ENCODE data around the gene PCMTD2. TPM values are rescaled to one million over a fixed set of nuclear protein-coding genes. Genes with fewer than 3 reads are reported as not detected.

Gene PCMTD2
- polyA plus RNA-seq, 1 of the 3 experiments (the other 2 are of a cell fraction): 50.7 TPM

DNA sequence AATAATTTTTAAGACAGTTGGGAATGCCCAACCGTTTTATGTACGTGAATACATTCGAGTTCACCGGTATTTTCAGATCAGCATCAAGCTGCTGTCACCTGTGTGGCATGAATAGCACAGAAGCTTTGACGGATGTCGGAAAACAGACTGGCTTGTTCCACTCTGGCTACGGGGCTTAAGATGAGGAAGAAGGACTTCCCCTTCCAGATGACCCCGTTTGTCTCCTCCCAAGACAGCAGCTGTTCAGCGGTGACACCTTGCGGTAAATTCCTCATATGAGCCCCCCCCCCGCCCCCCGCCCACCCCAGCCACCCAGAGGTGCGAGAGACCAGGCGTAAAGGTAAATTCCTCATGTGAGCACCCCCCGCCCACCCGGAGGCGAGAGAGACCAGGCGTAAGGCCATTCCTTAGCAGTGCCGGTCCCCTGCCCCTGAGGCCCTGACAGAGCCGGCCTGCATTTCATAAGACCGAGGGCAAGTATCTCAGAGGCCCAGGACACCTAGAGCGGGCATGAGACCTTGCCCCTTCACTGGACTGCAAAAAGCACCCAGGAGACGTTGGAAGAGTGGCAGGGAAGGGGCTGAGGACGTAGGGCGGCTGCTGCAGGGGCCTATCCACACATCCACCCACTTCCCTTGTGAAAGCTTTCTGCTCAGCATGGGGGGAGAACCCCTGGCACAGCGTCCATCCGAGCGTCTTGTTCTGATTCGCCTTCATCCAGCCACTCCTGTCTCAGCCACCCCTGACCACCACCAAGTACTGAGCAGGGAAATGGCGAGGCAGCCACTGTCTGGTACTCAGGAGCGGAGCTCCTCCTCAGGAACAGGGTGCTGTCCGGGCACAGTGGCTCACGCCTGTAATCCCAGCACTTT is 7.3 kb upstream of the PCMTD2 start (continued):
- TF ChIP-seq, protein P1, sequence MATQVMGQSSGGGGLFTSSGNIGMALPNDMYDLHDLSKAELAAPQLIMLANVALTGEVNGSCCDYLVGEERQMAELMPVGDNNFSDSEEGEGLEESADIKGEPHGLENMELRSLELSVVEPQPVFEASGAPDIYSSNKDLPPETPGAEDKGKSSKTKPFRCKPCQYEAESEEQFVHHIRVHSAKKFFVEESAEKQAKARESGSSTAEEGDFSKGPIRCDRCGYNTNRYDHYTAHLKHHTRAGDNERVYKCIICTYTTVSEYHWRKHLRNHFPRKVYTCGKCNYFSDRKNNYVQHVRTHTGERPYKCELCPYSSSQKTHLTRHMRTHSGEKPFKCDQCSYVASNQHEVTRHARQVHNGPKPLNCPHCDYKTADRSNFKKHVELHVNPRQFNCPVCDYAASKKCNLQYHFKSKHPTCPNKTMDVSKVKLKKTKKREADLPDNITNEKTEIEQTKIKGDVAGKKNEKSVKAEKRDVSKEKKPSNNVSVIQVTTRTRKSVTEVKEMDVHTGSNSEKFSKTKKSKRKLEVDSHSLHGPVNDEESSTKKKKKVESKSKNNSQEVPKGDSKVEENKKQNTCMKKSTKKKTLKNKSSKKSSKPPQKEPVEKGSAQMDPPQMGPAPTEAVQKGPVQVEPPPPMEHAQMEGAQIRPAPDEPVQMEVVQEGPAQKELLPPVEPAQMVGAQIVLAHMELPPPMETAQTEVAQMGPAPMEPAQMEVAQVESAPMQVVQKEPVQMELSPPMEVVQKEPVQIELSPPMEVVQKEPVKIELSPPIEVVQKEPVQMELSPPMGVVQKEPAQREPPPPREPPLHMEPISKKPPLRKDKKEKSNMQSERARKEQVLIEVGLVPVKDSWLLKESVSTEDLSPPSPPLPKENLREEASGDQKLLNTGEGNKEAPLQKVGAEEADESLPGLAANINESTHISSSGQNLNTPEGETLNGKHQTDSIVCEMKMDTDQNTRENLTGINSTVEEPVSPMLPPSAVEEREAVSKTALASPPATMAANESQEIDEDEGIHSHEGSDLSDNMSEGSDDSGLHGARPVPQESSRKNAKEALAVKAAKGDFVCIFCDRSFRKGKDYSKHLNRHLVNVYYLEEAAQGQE (IDR thresholded peaks at IDR 0.05; ENCODE audit: low read depth, low read length): no peak
- TF ChIP-seq TAF1 (IDR thresholded peaks at IDR 0.05; ENCODE audit: borderline replicate concordance, low read depth, low read length) (no peak), JUND (IDR thresholded peaks at IDR 0.05) (no peak), SMC3 (IDR thresholded peaks at IDR 0.05; ENCODE audit: low read depth, low read length) (no peak), RAD21 (IDR thresholded peaks at IDR 0.05; ENCODE audit: low read length) (no peak), RXRA (IDR thresholded peaks at IDR 0.05; ENCODE audit: borderline replicate concordance, low read depth) (no peak)
- TF ChIP-seq, protein P2, sequence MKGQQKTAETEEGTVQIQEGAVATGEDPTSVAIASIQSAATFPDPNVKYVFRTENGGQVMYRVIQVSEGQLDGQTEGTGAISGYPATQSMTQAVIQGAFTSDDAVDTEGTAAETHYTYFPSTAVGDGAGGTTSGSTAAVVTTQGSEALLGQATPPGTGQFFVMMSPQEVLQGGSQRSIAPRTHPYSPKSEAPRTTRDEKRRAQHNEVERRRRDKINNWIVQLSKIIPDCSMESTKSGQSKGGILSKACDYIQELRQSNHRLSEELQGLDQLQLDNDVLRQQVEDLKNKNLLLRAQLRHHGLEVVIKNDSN (IDR thresholded peaks at IDR 0.05; ENCODE audit: borderline replicate concordance, low read depth): no peak

DNA sequence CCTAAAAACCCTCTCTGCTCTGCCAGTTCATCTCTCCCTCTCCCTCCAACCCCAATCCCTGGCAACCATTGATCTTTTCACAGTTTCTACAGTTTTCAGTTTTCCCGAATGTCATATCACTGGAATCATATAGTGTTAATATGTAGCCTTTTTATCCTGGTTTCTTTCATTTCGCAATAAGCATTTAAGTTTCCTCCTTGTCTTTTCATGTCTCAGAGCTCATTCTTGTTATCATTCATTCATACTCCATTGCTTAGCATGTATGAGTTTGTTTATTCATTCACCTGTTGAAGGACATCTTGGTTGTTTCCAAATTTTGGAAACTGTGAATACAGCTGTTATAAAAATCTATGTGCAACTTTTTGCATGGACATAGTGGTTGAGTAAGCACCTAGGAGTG is 5.5 kb upstream of the PCMTD2 start:
- Histone ChIP-seq H3K9ac (no peak overlapping the region), H3F3A (replicated peaks; ENCODE audit: insufficient read depth) (no peaks in the 10 kb centered on the region), H3K9me2 (no peaks in the 10 kb centered on the region), H3K27me3 (ENCODE audit: insufficient read depth) (peaks cover 4% of the 10 kb centered on the region), H3K4me1 (ENCODE audit: control insufficient read depth in 1 of 2, insufficient read depth in 2 of 2, low read depth in 1 of 2, low read length in 1 of 2) (peaks cover 0 to 4% of the 10 kb centered on the region in 2 experiments; a peak in 2 of 4 replicates), H3K27ac (ENCODE audit: low read depth in 2 of 2, low read length in 1 of 2) (no peak overlapping the region), H4K20me1 (ENCODE audit: insufficient read depth) (no peaks in the 10 kb centered on the region), H3K9me3 (no peaks in the 10 kb centered on the region), H3K36me3 (replicated peaks in 1 of 2; ENCODE audit: control insufficient read depth in 1 of 2, insufficient read depth in 2 of 2, low read length in 1 of 2) (no peaks in the 10 kb centered on the region), H3K4me2 (no peak overlapping the region), H2AFZ (ENCODE audit: low read depth) (no peak overlapping the region), H3K79me2 (ENCODE audit: insufficient read depth) (no peaks in the 10 kb centered on the region), H3K4me3 (ENCODE audit: low read depth in 2 of 2, low read length in 1 of 2) (no peak overlapping the region)
- ChIA-PET CTCF (no interaction called here), POLR2A (no interaction called here)
- 50% methylated on average over 2 of the region's 2 CpGs for WGBS (ENCODE audit: low lambda C conversion rate)
- no peak for TF ChIP-seq NRF1 (IDR thresholded peaks at IDR 0.05; ENCODE audit: low read depth, low read length)
- no peak for TF ChIP-seq FOSL2 (IDR thresholded peaks at IDR 0.05; ENCODE audit: borderline replicate concordance, low read depth)
- no peak for TF ChIP-seq JUND (IDR thresholded peaks at IDR 0.05)
- TF ChIP-seq, protein P3, sequence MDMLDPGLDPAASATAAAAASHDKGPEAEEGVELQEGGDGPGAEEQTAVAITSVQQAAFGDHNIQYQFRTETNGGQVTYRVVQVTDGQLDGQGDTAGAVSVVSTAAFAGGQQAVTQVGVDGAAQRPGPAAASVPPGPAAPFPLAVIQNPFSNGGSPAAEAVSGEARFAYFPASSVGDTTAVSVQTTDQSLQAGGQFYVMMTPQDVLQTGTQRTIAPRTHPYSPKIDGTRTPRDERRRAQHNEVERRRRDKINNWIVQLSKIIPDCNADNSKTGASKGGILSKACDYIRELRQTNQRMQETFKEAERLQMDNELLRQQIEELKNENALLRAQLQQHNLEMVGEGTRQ (IDR thresholded peaks at IDR 0.05; ENCODE audit: borderline replicate concordance, low read depth, low read length): no peak
- no peak for TF ChIP-seq GATA2 (CRISPR knock-in tag; IDR thresholded peaks at IDR 0.05)
- TF ChIP-seq YY1 (IDR thresholded peaks at IDR 0.05; ENCODE audit: low read depth): no peak
- TF ChIP-seq MXI1 (IDR thresholded peaks at IDR 0.05; ENCODE audit: low read depth, low read length): no peak
- TF ChIP-seq CHD2 (IDR thresholded peaks at IDR 0.05; ENCODE audit: low read length, partially characterized antibody): no peak
- no peak for TF ChIP-seq RXRA (IDR thresholded peaks at IDR 0.05; ENCODE audit: borderline replicate concordance, low read depth)
- no peak for TF ChIP-seq TEAD4 (IDR thresholded peaks at IDR 0.05; ENCODE audit: borderline replicate concordance, insufficient read depth)
- TF ChIP-seq RAD21 (IDR thresholded peaks at IDR 0.05; ENCODE audit: low read length): no peak
- no peak for TF ChIP-seq CTCF (IDR thresholded peaks at IDR 0.05)
- no peak for TF ChIP-seq FOXM1 (IDR thresholded peaks at IDR 0.05; ENCODE audit: low read depth)
- TF ChIP-seq RCOR1 (IDR thresholded peaks at IDR 0.05; ENCODE audit: low read length): no peak
- no peak for TF ChIP-seq FOXJ3 (CRISPR knock-in tag; IDR thresholded peaks at IDR 0.05)
- TF ChIP-seq RFX5 (IDR thresholded peaks at IDR 0.05; ENCODE audit: low read length): no peak
- TF ChIP-seq SIN3A (IDR thresholded peaks at IDR 0.05; ENCODE audit: borderline replicate concordance, low read depth, low read length): no peak
- DNase-seq: no peak
